ENCODE data around the gene ZNF410. TPM values are rescaled to one million over a fixed set of nuclear protein-coding genes. Genes with fewer than 3 reads are reported as not detected.

Gene ZNF410
- total RNA-seq, 1 experiment from 2014 or later: 69.4 TPM

- TF ChIP-seq EZH2 (IDR thresholded peaks at IDR 0.05; ENCODE audit: borderline replicate concordance, low read depth, low read length, poor library complexity, severe bottlenecking): no peak
- no peak for TF ChIP-seq CTCF (conservative IDR thresholded peaks at IDR 0.05; ENCODE audit: low read depth, low read length)
- Histone ChIP-seq H3K4me3 (ENCODE audit: low read depth, low read length, poor library complexity, severe bottlenecking) (peak overlapping the region; percentile 99), H3K27me3 (replicated peaks; ENCODE audit: insufficient read depth, low read depth, low read length, poor library complexity) (no peaks in the 10 kb centered on the region), H3K27ac (ENCODE audit: low read depth, low read length, poor library complexity, severe bottlenecking) (peak overlapping the region; percentile 83), H3K36me3 (ENCODE audit: insufficient read depth, low read length, poor library complexity, severe bottlenecking) (no peaks in the 10 kb centered on the region), H3K9me3 (ENCODE audit: low read depth, low read length, poor library complexity, severe bottlenecking) (no peaks in the 10 kb centered on the region), H3K4me1 (ENCODE audit: insufficient read depth, low read length, poor library complexity, severe bottlenecking) (peaks cover 6% of the 10 kb centered on the region)
- POLR2A ChIA-PET (ENCODE audit: low non-redundant PET): no interaction called here
- no peak for DNase-seq (ENCODE audit: low spot score)
- CTCF ChIA-PET: interaction anchor here (0.7 kb wide), 1 partner anchor 158 kb away, joined by 4 read pairs; no protein-coding TSS in a partner anchor
- intact Hi-C loops (cut with micrococcal nuclease; ENCODE audit: unreplicated experiment): no loop called here
- no TSS peak for BruUV-seq (replicated peaks)
Measured at GRCh38 chr14:73887318-73887616, 608 bp downstream of the ZNF410 start.

DNA sequence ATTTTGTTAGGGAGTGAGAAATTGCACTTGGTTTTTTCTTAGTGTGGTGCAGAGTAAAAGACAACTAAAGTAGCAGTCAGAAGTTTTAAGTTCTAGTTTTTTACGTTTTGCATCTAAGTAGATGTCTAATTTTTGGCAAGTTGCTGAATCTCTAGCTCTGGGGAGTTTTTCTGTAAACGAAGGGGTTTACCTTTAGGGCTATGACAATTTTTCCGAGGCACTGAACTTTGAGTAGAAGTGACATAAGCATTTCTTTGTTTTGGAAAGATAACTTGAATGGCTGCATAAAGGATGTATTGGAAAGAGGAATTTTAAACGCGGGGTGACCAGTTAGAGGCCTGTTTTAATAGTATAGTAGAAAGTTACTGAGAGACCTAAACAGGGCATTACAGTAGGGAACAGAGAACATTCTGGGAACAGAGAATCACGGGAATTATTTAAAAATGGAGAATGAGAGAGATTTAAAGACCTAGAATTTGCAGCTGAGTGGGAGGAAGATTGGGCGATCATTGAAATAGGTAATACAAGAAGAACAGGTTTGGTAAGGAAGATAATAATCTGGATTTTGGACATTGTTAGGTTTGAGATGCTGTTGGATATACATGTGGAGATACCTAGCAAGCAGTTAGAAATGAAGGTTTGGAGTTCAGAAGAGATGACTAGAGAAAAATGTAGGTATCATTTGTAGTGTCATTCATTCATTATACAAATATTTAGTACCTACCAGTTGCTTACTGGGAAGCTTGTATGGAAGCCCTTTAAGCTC, 1.2 kb downstream of the ZNF410 start:
- CTCF ChIA-PET: no interaction called here
- intact Hi-C loops (cut with micrococcal nuclease; ENCODE audit: unreplicated experiment): no loop called here
- POLR2A ChIA-PET (ENCODE audit: low non-redundant PET): no interaction called here
- TSS peak; percentile 70 for BruUV-seq (replicated peaks)
- DNase-seq (ENCODE audit: low spot score): no peak
- Histone ChIP-seq H3K27ac (ENCODE audit: low read depth, low read length, poor library complexity, severe bottlenecking) (peak overlapping the region; percentile 83), H3K27me3 (replicated peaks; ENCODE audit: insufficient read depth, low read depth, low read length, poor library complexity) (no peaks in the 10 kb centered on the region), H3K36me3 (ENCODE audit: insufficient read depth, low read length, poor library complexity, severe bottlenecking) (peaks cover 1% of the 10 kb centered on the region), H3K9me3 (ENCODE audit: low read depth, low read length, poor library complexity, severe bottlenecking) (no peaks in the 10 kb centered on the region), H3K4me1 (ENCODE audit: insufficient read depth, low read length, poor library complexity, severe bottlenecking) (peaks cover 6% of the 10 kb centered on the region), H3K4me3 (ENCODE audit: low read depth, low read length, poor library complexity, severe bottlenecking) (peak overlapping the region; percentile 99)
- no peak for TF ChIP-seq CTCF (conservative IDR thresholded peaks at IDR 0.05; ENCODE audit: low read depth, low read length)
- TF ChIP-seq EZH2 (IDR thresholded peaks at IDR 0.05; ENCODE audit: borderline replicate concordance, low read depth, low read length, poor library complexity, severe bottlenecking): no peak

DNA sequence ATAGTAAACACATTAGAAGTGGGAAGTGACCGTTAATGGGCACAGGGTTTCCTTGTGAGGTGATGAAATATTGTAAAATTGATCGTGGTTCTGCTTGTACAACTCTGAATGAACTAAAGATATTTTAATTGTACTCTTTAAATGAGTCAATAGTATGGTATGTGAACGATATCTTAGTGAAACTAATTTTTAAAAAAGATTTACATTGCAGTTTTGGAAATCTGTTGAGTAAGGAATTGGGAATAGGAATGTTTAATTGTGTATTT, 1.7 kb downstream of the ZNF410 start:
- Histone ChIP-seq H3K27me3 (replicated peaks; ENCODE audit: insufficient read depth, low read depth, low read length, poor library complexity) (no peaks in the 10 kb centered on the region), H3K9me3 (ENCODE audit: low read depth, low read length, poor library complexity, severe bottlenecking) (no peaks in the 10 kb centered on the region), H3K4me3 (ENCODE audit: low read depth, low read length, poor library complexity, severe bottlenecking) (peak overlapping the region; percentile 99), H3K36me3 (ENCODE audit: insufficient read depth, low read length, poor library complexity, severe bottlenecking) (peaks cover 7% of the 10 kb centered on the region), H3K27ac (ENCODE audit: low read depth, low read length, poor library complexity, severe bottlenecking) (peak overlapping the region; percentile 83), H3K4me1 (ENCODE audit: insufficient read depth, low read length, poor library complexity, severe bottlenecking) (peaks cover 6% of the 10 kb centered on the region)
- ChIA-PET CTCF (no interaction called here), POLR2A (ENCODE audit: low non-redundant PET) (no interaction called here)
- no peak for TF ChIP-seq CTCF (conservative IDR thresholded peaks at IDR 0.05; ENCODE audit: low read depth, low read length)
- no peak for TF ChIP-seq EZH2 (IDR thresholded peaks at IDR 0.05; ENCODE audit: borderline replicate concordance, low read depth, low read length, poor library complexity, severe bottlenecking)
- no TSS peak for BruUV-seq (replicated peaks)
- DNase-seq (ENCODE audit: low spot score): no peak
- intact Hi-C loops (cut with micrococcal nuclease; ENCODE audit: unreplicated experiment): no loop called here

Measured in A673 (cell line).